Fibroblast of mammary gland (primary cell): Measurements from ENCODE around the gene CLK2.
A peak's percentile ranks its signal among the peaks of the same experiment; 100 is the strongest.
"Not testable (repeated sequence)": the region's sequence is repeated elsewhere in the genome, so short reads cannot be mapped to it uniquely, and the experiment has no call there.

Experiments used
- DNase-seq: peaks from one replicate; pipeline ENCODE4 v3.0.0-alpha.2; 2010; ENCODE audit warnings: low read depth
- H3K4me3 ChIP-seq: 2 replicates; pipeline ENCODE4 v1.5.1; 2011; ENCODE audit warnings: low read depth, mild to moderate bottlenecking, low read length, moderate library complexity; ENCODE audit not compliant: control insufficient read depth
- TF ChIP-seq, protein P1 (sequence below): conservative IDR thresholded peaks from 2 replicates; pipeline ENCODE4 v1.5.1; 2011; ENCODE audit warnings: low read depth, low read length, inconsistent platforms; ENCODE audit not compliant: control insufficient read depth, insufficient read depth

CLK2 gene

DNA sequence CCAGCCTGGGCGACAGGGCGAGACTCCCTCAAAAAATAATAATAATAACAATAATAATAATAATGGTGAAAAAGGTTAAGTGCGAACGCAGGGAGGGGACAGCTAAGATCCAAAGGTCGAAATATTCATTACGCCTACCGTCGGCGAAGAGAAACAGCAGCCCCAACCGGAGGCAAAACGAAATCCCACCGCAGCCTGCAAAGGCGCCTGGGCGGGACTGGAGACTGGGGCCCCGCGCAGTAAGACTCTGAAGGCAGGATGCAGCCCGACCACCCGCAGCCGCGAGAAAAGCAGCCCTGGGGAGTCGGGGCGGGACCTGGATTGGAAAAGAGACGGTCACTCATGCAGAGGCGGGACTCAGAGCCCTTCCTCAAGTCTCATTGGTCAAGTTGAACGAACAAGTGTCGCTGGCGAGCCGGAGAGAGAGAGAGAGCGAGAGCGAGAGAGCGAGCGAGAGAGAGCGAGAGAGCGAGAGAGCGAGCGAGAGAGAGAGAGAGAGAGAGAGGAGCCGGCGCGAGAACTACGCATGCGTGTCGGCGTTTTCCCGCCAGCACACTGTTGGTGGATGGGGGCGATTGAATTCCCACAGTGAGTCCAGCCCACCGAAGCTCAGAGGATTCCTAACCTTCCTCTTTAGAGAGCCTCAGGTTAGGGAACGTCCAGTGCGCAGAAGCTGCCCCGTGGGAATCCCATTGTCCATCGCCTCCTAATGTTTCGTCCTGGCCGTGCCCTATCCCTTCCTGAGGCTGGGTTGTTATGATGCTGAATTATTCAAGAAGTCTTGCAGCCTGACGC, 28.7 kb downstream of the CLK2 start:
- peak; percentile 100 for DNase-seq
- TF ChIP-seq, protein P1, sequence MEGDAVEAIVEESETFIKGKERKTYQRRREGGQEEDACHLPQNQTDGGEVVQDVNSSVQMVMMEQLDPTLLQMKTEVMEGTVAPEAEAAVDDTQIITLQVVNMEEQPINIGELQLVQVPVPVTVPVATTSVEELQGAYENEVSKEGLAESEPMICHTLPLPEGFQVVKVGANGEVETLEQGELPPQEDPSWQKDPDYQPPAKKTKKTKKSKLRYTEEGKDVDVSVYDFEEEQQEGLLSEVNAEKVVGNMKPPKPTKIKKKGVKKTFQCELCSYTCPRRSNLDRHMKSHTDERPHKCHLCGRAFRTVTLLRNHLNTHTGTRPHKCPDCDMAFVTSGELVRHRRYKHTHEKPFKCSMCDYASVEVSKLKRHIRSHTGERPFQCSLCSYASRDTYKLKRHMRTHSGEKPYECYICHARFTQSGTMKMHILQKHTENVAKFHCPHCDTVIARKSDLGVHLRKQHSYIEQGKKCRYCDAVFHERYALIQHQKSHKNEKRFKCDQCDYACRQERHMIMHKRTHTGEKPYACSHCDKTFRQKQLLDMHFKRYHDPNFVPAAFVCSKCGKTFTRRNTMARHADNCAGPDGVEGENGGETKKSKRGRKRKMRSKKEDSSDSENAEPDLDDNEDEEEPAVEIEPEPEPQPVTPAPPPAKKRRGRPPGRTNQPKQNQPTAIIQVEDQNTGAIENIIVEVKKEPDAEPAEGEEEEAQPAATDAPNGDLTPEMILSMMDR = peak; percentile 4
- peak overlapping the region; percentile 76 for H3K4me3 ChIP-seq

DNA sequence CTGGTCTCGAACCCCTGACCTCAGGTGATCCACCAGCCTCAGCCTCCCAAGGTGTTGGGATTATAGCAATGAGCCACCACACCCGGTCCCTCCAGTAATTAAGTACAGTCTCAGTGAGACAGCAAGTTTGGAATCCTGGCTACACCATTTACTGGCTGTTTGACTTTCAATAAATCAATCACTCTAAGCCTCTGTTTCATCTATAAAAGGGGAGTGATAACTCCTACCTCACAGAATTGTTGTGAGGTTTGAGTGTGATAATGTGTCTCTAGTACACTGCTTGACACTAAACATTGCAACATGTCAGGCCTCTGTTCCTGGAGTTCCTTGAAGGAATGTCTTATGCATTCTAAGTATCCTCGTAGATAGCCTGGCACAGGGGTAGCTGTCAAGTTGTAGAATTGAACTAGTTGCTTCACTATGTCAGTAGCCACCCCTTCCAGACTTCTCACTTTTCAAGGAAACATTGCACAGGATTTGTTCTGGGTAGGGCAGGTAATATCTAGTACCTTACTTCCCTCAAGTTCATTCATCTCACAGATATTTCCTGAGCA, 30.4 kb downstream of the CLK2 start:
- peak overlapping the region; percentile 76 for H3K4me3 ChIP-seq
- TF ChIP-seq, protein P1 = no peak
- DNase-seq = no peak

DNA sequence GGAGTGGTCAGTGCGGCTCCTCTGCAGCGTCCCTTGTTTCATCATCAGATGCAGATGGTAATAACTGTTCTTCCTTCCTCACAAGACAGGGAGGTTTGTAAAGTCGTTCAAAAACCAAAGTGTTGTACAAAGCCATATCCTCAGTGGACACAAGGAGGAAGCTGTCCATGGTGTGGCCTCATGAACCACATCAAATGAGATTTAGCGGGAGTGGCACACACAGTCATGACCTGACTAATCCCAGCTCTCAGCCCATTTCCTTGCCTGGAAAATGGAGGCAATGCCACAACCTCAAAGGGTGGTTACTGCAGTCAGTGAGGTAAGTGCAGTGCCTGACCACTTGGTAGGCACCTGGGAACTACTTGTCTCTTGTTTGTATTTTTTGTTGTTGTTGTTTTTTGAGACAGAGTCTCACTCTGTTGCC, 31.5 kb downstream of the CLK2 start:
- TF ChIP-seq, protein P1 = no peak
- no peak overlapping the region for H3K4me3 ChIP-seq

DNA sequence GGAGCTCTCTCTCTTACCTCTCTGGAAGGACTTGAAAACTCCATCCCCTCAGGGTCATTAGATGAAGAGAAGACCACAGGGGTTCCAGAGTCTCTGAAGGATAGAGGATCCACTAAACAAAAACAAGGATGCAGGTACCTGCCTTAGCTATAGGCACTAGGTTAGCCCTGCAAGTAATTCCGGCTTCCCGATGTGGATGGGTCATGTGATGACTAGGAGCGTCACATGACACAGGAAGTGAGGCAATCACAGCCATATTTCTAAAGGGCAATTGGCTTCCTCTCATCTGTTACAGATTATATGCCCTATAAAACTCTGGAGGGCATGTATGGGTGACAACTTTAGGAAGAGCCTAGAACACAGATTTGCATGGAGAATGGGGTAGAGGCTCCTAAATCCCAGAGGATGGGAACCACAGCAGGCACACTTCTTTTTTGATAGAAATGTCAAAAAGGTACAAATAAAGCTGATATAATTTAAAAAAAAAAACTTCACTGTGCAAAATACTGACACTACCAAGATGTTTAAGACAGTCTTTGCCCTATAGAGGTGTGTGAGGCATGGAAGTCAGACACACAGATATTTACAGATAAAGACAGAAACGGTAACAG, 32.1 kb downstream of the CLK2 start:
- TF ChIP-seq, protein P1 = no peak
- peak overlapping the region; percentile 57 for H3K4me3 ChIP-seq
- peak; percentile 88 for DNase-seq

More for the DNA sequence above, 31.5 kb downstream of the CLK2 start:
- DNase-seq = peak; percentile 42

DNA sequence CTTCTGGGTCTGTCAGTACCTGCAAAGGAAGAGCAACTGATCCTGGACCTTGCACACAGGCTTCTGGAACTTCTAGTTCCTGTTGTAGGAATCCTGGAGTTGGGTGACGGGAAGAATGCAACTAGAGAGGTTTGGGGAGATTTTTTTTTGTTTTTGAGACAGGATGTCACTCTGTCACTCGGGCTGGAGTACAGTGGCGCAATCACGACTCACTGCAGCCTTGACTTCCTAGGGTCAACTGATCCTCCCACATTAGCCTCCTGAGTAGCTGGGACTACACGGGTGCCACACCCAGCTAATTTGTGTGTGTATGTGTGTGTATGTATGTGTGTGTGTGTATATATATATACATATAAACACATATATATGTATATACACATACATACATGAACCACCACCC, 36.9 kb downstream of the CLK2 start:
- TF ChIP-seq, protein P1 = no peak
- H3K4me3 ChIP-seq = no peak overlapping the region
- DNase-seq = no peak

DNA sequence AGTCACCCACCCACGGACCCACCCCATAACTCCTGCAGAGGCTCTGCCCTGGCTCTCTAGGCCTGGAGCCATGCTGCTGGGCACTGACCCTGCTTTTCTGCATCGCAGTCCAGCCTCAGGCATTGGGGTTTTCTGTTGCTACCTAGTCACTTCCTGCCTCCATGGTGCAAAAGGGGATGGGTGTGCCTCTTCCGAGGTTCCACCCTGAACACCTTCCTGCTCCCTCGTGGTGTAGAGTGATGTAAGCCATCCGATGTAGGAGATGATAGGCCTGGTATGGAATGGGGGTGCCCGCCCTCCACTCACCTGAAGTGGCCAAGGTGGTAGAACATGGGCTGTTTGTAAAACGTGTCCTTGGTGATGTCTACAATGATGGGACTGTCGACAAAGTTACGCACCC, 37.9 kb downstream of the CLK2 start:
- H3K4me3 ChIP-seq, DNase-seq: not testable (repeated sequence)

DNA sequence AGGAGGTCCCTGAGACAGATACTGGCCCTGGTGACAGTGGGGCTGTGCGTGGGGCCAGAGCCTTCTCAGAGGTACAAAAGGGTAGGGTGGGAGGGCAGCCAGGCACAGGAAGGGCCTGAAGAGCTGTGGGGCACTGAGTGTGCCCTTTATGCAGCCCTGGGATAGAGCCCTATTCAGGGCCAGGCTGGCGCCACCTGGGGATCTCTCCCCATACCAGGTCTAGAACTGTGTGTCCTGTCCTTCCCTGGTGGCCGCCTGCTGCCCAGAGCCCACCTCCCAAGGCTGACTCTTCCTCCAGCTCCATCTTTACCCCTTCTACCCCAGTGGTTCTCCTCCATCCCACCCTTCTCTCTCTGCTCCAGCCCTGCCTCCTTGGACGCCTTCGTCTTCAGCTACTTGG, 39.8 kb downstream of the CLK2 start:
- not testable (repeated sequence) for H3K4me3 ChIP-seq, DNase-seq

DNA sequence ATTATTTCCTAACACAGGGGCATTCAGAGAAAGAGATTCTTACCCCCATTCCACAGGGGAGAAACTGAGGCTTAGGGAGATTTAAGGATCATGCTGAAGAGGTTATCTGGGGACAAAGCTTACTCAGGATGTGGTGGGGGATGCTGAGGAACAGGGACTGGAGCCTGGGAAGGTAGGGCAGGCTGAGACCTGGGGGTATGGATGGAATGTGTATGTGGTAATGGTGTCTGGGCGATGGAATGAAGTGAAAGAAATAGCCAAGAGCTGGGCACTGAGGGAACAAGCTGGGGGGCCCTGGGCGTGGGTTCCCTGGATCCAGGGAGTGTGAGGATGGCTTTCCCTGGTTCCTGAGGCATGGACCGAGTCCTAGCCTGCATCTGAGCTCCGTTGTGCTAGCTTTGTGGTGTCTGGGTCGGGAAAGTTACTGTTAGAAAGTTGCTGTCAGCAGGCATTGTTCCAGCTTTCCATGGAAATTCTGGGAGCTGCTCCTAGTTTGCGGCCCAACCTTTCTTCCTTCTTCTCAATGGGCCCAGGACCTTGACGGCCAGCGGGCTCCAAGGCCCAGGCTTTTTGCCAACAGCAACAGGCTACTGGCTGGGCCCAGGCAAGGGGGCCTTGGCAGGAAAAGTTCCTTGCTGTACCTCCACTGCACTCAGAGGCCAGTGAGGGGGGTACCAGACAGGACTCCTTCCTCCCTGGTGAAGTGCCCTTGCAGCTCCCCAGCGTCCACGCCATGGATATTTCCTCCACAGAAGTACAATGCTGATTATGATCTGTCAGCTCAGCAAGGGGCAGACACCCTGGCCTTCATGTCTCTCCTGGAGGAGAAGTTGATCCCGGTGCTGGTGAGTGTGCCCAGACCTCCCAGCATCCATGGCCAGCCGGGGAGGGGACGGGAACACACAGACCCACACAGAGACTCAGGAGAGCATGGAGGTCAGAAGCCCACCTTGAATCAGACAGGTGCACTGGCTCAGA, 41.0 kb downstream of the CLK2 start:
- not testable (repeated sequence) for H3K4me3 ChIP-seq, DNase-seq

DNA sequence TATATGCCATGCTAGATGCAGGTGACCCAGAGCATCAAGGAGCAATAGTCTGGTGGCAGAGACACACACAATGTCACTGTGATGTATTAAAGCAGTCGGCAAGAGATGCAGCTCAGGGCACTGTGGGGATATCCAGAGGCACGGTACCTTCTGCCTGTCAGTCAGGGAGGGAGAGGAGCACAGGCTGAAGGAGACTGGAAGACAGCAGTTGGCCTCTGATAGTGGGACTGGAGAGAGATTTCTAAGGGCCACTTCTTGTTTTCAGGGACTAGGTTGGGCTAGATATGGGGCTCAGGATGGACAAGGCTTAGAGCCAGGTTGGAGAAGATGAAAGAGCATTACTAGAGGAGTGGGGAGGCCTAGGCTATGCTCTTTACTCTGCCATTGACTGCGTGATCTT, 42.0 kb downstream of the CLK2 start:
- H3K4me3 ChIP-seq, DNase-seq: not testable (repeated sequence)
